HUES6 (cell line): Measurements from ENCODE around the gene ECE2.
"Not testable (repeated sequence)": the region's sequence is repeated elsewhere in the genome, so short reads cannot be mapped to it uniquely, and the experiment has no call there.

Experiments
- H3K27ac ChIP-seq: 2 replicates; pipeline ENCODE4 v1.7.0; 2013; ENCODE audit warnings: low read depth, mild to moderate bottlenecking, low read length, inconsistent platforms
- H3K27me3 ChIP-seq: 2 replicates; pipeline ENCODE4 v1.6.1; 2013; ENCODE audit warnings: low read length; ENCODE audit not compliant: control insufficient read depth, insufficient read depth
- H3K36me3 ChIP-seq: 2 replicates; pipeline ENCODE4 v1.6.1; 2013; ENCODE audit warnings: low read length; ENCODE audit not compliant: control insufficient read depth, insufficient read depth
- H3K4me1 ChIP-seq: 2 replicates; pipeline ENCODE4 v1.6.1; 2013; ENCODE audit warnings: low read length; ENCODE audit not compliant: control insufficient read depth, insufficient read depth
- H3K4me3 ChIP-seq: 2 replicates; pipeline ENCODE4 v1.5.1; 2013; ENCODE audit warnings: low read depth, low read length
- H3K9ac ChIP-seq: one replicate; pipeline ENCODE4 v1.6.1; 2013; ENCODE audit warnings: mild to moderate bottlenecking, low read length
- H3K9me3 ChIP-seq: 2 replicates; pipeline ENCODE4 v1.6.1; 2013; ENCODE audit warnings: low read depth, low read length; ENCODE audit not compliant: control insufficient read depth, insufficient read depth

Gene ECE2

GRCh38 chr3:184339451-184340135, 63.8 kb downstream of the ECE2 start:
- not testable (repeated sequence) for H3K27me3 ChIP-seq, H3K9ac ChIP-seq, H3K9me3 ChIP-seq, H3K27ac ChIP-seq, H3K4me3 ChIP-seq
- Histone ChIP-seq H3K4me1 (peaks cover 25% of the 10 kb centered on the region), H3K36me3 (peaks cover 27% of the 10 kb centered on the region)

DNA sequence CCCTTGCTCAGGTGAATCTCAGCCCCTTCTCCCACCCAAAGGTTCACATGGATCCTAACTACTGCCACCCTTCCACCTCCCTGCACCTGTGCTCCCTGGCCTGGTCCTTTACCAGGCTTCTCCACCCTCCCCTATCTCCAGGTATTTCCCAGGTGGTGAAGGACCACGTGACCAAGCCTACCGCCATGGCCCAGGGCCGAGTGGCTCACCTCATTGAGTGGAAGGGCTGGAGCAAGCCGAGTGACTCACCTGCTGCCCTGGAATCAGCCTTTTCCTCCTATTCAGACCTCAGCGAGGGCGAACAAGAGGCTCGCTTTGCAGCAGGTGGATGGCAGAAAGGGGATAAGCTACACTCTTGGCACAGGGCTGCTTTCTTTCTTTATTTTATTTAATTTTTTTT, 66.1 kb downstream of the ECE2 start:
- no peak overlapping the region for H3K4me3 ChIP-seq
- peaks cover 28% of the 10 kb centered on the region for H3K4me1 ChIP-seq
- peaks cover 29% of the 10 kb centered on the region for H3K36me3 ChIP-seq
- no peak overlapping the region for H3K27ac ChIP-seq
- H3K9me3 ChIP-seq: no peaks in the 10 kb centered on the region
- H3K9ac ChIP-seq: no peak overlapping the region
- H3K27me3 ChIP-seq: no peaks in the 10 kb centered on the region
